ENCODE results near the gene SETX.
"Not testable (repeated sequence)": the region's sequence is repeated elsewhere in the genome, so short reads cannot be mapped to it uniquely, and the experiment has no call there.

The SETX gene, protein sequence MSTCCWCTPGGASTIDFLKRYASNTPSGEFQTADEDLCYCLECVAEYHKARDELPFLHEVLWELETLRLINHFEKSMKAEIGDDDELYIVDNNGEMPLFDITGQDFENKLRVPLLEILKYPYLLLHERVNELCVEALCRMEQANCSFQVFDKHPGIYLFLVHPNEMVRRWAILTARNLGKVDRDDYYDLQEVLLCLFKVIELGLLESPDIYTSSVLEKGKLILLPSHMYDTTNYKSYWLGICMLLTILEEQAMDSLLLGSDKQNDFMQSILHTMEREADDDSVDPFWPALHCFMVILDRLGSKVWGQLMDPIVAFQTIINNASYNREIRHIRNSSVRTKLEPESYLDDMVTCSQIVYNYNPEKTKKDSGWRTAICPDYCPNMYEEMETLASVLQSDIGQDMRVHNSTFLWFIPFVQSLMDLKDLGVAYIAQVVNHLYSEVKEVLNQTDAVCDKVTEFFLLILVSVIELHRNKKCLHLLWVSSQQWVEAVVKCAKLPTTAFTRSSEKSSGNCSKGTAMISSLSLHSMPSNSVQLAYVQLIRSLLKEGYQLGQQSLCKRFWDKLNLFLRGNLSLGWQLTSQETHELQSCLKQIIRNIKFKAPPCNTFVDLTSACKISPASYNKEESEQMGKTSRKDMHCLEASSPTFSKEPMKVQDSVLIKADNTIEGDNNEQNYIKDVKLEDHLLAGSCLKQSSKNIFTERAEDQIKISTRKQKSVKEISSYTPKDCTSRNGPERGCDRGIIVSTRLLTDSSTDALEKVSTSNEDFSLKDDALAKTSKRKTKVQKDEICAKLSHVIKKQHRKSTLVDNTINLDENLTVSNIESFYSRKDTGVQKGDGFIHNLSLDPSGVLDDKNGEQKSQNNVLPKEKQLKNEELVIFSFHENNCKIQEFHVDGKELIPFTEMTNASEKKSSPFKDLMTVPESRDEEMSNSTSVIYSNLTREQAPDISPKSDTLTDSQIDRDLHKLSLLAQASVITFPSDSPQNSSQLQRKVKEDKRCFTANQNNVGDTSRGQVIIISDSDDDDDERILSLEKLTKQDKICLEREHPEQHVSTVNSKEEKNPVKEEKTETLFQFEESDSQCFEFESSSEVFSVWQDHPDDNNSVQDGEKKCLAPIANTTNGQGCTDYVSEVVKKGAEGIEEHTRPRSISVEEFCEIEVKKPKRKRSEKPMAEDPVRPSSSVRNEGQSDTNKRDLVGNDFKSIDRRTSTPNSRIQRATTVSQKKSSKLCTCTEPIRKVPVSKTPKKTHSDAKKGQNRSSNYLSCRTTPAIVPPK (N-terminal part only)

DNA sequence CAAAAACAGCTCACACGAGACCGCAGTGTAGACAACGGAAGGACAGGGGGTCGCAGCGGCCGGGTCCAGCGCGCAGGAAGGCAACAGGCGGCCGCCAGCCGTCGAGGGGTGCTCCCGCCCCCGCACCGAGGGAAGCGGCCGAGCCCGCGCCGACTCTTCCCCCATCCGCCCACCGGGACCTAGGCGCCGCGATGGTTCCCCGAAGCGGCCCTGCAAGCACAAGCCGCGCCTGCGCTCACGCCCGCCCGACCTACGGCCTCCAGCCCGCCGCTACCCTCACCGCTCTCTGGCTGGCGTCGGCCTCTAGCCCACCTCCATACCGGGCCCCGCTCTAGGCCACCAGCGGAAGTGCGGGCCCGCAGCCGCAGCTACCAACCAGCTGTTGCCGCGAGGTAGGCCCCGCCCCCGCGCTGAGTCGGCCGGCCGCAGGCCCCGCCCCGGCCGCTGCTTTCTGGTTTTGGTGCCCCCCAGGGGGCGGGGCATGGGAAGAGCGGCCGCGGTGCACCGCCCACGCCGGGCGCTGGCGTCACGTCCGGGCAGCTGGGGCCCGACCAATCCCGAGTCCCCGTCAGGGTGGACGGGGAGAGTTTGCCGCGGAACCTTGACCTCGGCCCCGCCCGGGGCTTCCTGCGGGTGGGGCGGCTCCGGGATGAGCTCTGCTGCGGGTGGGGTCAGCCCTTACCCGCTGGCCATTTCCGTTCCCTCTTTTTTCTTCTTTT lies at the start of gene SETX:
TSS of gene SETX (minus strand) at position 350 of the 719 bp plus-strand sequence. CDS start 5,558 bp downstream, outside the sequence.
- peak; percentile 98 for DNase-seq

DNA sequence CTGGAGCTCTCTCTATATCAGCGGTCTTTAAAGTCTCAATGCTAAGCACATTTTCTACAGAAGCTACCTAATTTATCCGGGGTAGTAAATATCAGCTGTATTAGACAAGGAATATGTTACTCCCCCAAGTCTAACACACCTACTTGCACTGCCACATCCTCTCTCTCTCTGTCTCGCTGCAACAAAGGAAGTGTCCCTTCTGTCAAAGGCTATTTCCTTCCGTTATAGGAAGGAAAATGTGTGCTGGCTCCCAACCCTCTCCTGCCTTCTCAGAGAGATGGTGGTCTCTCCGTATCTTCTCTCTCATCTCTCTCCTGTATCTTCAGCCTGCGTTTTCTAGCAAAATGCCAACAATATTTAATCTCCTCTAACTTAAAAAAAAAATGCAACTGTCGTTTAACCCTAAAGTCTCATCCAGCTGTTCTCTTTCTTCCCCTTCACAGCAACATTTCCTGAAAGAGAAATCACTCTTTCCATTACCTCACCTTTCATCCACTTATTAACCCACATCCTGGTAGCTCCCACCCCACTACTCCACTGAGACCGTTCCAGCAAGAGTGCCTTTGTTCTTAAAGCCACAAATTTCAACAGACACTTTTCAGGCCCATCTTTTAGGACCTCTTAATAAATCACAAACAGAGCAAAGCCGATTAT lies 49.6 kb upstream of the SETX start:
- peak; percentile 13 for DNase-seq

DNA sequence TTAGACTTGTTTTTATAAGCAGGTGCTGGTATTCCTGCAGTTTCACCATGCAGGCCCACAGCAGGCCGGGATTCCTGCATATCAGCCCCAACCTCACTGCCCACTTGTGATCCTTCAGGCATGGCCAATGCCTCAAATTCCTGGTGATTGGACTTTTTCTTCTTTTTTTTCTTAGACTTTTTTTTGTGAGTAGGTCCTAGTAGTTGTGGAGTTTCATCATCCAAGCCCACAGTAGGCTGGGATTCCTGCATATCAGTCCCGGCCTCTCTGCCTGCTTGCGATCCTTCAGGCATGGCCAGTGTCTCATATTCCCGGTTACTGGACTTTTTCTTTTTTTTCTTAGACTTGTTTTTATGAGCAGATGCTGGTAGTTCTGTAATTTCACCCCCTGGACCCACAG lies 47.0 kb upstream of the SETX start:
- no peak for DNase-seq

DNA sequence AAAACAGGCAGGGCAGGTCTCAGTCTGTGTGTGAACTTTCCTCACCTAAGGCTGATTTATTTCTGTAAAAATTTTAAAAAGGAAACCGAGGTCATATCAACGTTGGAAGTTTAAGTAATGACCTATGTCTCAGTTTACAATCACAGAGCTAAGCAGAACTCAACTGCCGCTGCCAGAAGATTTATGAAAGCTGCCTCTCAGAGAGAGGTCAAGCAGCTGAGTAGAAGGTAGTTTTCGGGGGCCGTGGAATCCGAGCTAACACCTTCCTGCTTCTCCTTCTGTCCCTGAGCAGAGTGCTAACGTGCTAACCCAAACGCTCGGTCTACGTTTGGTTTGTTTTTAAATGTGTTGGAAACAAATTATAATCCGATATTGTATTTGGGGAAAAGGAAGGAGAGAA lies 40.8 kb upstream of the SETX start:
- no peak for DNase-seq

DNA sequence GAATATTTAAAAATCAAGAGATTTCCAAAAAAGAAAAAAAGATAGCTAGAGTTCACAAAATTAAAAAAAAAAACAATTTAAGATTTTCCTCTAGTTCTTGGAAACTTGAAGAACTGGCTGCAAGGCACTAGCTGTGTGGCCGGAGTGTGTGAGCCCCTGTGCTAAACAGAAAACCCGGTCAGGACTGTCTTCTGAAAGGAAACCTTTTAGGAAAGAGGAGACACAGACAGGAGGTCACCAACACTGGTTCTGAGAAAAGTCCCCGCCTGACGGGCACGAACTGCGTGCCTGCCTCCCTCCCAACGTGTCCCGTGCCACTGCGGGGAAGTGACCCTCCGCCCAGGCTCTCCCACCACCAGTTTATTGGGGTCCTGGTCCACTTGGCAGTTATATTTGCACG lies 36.7 kb upstream of the SETX start:
- DNase-seq = no peak

DNA sequence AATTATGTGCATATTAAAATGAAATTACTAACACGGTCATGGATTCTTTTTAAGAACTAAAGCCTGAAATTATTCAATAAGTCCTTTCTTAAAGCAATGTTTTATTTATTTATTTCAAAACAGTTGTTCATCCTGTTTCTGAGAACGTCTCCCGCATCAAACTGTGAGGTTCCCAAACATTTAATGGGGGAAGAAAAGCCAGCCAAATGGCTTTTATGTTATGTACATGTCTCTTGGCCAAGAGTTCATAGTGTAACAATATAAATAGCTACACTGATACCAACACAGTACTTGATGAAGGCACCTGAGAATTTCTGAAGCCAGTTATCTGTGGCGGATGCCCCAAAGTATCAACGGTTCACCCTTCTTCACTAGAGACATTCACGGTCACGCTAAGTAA lies 36.2 kb upstream of the SETX start:
- no peak for DNase-seq

DNA sequence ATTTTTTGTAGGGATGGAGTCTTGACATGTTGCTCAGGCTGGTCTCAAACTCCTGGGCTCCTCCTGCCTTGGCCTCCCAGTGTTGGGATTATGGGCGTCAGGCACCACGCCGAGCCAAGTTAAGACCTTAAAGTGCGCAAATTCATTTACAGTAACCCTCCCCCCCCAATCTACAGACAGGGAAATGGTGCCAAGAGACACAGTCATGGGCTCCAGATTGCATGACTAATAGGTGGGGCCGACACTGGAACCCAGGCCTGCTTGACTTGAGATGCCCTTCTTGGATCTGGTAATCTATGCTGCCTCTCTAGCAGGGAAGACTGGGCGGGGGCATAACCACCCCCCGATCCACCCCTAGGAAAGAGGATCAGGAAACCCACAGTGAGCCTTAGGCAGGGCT lies 32.3 kb upstream of the SETX start:
- no peak for DNase-seq

DNA sequence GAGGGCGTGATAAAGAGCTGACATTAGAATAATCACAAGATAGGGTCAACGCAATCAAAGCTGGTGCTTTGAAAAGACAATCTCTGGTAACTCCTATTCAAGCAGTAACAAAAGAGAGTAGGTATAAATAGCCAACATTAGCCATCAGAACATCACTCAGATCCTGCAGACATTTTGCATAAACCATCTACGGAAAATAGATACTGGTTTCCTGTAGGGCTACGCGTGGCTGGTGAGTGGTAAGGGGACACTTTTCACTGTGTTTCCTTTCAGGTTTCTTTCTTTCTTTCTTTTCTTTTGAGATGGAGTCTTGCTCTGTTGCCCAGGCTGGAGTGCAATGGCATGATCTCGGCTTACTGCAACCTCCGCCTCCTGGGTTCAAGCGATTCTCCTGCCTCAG lies 29.6 kb upstream of the SETX start:
- DNase-seq = no peak

DNA sequence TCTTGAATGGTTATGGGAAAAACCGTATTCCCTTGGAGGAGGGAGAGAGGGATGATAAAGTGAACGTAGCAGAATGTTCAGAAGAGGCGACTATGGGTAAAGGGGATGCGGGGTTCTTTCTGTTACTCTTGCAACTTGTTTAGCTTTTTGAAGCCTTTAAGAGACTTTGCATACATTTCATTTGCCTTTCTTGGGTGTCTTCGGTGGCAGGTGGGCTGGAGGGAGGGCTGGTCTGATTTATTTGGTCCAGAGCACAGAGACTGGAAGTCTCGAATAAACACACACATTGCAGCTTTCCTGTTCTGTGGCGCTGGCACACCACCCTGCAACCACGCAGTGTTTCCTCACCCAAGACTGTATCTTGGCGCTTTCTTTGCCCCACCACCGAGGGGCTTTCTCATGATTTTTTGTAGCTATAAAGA lies 28.7 kb upstream of the SETX start:
- no peak for DNase-seq

DNA sequence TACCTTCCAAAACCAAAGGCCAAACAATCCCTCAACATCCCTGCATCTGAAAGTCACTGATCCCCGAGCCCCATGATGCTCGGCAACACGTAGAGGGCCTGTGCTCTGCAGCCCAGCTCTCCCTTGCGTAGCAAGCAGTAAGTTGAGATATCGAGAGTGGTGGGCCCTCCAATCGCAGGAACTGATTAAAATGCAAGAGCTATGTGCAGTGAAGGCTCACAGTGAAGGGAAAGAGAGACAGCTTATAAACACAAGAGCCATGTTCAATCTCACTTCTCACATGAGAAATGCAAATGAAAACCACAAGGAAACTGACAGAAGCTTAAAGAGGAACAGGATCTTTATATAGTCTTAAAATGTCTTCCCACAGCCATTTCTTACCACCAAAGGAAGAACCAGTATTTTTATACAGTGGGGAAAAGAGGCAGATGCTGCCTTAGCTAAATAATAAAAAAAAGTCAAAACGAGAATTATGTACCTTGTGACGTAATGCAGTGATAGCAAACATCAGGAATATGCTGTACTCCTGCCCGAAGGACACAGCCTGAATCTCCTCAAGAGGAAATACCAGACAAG lies 27.3 kb upstream of the SETX start:
- peak; percentile 20 for DNase-seq

DNA sequence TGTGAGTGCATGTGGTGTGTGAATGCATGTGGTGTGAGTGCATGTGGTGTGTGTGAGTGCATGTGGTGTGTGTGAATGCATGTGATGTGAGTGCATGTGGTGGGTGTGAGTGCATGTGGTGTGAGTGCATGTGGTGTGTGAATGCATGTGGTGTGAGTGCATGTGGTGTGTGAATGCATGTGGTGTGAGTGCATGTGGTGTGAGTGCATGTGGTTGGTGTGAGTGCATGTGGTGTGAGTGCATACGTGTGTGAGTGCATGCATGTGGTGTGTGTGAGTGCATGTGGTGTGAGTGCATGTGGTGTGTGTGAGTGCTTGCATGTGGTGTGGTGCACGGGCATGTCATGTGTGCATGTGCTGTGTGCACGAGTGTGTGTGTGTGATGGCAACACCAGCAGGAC lies 23.6 kb upstream of the SETX start:
- not testable (repeated sequence) for DNase-seq

DNA sequence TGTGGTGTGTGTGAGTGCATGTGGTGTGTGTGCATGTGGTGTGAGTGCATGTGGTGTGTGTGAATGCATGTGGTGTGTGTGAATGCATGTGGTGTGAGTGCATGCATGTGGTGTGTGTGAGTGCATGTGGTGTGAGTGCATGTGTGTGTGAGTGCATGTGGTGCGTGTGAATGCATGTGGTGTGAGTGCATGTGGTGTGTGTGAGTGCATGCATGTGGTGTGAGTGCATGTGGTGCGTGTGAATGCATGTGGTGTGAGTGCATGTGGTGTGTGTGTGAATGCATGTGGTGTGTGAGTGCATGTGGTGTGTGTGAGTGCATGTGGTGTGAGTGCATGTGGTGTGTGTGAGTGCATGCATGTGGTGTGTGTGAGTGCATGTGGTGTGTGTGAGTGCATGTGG lies 23.0 kb upstream of the SETX start:
- DNase-seq = not testable (repeated sequence)

DNA sequence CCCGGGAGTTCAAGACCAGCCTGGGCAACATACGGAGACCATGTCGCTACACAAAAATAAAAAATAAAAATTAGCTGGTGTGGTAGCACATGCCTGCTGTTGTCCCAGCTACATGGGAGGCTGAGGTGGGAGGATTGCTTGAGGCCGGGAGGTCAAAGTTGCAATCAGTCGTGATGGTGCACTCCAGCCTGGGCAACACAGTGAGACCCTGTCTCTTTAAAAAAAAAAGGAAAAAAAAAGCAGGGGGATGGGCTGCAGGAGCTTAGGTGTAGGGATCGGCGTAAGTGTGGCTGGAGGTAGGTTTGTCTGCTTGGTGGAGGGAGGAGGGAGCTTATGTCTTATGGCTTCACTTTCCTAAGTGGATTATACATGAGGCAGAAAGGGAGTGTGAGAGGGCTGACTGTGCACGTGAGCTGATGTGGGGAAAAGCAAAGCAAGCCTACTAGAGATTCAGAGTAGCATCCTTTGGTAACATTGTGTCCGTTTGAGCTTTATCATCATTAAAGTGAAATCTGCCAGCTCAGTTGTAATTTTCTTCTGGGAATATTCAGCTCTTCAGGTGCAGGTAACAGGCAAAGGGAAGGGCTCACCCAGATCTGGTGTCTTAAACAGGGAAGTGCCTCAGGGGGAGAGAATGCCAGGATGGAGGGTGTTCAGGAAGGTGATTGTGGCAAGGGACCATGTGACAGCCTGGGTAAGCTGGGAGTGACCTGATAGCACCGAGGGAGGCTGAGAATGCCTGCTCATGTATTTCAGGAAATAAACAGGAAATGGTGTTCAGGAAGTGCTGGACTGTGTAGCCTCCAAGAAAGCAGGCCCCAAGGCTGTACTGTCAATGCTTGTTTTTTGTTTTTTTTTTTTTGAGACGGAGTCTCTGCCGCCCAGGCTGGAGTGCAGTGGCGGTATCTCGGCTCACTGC lies 17.6 kb upstream of the SETX start:
- peak; percentile 23 for DNase-seq

DNA sequence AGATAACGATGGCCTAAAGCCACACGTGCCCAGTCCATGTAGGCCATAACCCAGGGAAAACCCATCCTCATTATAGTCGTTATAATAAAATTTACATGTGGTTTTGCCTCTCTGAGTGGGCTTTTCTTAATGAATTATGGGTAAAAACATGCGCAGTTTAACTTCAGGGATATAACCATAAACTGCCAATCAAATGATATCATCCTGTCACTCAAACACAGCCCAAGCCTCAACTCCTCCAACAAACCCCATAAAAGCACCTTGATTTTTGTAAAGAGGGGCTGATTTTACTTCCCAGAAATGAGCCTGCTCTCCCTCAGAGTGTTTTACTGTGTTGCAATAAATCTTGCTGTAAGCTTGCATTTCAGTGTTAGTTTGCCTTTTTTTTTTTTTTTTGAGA lies 15.8 kb upstream of the SETX start:
- DNase-seq = no peak

DNA sequence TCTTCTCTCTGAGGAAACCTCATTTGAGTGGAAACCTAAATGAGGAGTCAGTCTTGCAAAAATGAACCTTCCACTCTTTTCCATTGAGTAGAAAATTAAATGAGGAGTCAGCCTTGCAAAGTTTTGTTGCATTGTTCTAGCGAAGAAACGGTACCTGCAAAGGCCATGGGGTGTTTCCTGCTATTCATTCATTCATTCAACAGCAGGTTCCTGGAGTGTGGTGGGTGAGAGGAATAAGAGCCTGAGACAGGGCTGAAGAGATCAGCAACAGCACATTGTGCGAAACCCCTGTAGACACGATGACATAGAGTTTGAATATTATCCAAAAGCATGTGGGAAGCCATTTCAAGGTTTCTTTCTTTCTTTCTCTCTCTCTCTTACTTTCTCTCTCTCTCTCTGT lies 14.6 kb upstream of the SETX start:
- DNase-seq = no peak

DNA sequence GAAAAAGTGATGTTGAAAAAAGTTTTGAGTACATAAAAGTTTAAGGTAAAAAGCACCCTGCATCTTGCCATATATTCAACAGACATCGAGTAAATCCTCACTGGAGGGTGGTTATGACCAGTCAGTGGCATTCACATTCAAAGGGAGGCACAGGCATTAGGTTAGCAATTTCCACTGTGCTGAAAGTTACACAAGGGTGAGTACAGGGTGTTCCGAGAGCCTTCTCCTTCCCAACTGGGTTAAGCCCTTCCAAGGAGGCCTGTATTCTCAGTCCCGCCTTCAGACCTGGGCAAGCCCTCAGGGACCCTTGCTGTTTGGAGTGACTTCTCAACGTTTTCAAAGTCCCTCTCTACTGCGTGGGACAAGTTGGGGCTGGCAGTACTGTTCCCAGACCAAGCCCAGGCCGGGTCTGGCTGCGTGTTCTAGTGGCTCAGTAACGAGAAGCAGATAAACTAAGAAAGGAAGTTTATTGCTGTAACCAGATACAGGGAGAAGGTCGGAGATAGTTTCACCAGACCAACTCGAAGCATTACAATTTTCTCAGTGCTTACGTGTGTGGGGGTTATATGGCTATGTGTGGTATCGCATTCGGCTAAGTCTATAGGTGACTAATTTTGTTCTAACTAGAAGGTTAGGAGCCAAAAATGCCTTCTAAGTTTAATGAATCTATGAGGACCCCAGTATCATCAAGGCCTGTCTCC lies 13.0 kb upstream of the SETX start:
- no peak for DNase-seq

DNA sequence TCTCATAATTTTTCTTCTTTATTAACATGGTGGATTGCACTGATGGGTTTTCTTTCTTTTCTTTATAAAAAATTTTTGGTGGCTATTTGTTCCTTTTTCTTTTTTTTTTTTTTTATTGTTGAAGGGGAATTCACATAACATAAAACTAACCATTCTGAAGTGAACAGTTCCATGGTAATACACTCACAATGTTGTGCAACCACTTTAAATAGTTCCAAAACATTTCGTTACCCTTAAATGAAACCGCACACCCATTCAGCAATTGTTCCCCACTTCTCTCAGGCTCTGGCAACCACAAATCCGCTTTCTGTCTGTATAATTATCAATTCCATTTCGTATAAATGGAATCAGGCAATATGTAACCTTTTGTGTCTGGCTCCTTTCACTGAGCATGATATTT lies 11.7 kb upstream of the SETX start:
- no peak for DNase-seq

DNA sequence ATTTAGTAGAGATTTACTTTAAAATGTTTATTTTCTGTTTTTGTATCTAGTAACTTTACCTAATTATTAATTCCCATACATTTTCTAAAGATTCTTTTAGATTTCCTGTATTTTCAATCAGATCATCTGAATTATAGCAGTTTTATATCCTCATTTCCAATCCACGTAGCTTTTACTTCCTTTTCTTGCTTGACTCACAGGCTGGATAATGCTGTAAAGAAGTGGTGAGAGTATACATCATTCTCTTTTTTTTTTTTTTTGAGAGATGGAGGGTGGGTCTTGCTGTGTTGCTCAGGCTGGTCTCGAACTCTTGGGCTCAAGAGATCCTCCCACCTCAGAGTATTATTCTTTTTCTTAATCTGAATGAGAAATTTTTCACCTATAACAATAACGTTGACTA lies 11.2 kb upstream of the SETX start:
- no peak for DNase-seq

DNA sequence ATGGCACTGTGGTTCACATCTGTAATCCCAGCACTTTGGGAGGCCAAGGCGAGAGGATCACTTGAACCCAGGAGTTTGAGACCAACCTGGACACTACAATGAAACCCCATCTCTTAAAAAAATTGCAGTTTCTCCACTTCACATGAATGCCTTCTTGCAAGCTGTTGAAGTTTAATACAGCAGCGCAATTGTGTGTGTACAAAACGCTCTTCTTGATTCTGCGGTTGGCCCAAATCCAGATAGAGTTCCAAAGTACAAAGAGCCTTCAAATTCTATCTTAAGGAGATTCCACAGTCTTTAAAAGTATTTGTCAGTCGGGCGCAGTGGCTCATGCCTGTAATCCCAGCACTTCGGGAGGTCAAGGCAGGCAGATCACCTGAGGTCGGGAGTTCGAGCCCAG lies 9.3 kb upstream of the SETX start:
- DNase-seq = no peak

DNA sequence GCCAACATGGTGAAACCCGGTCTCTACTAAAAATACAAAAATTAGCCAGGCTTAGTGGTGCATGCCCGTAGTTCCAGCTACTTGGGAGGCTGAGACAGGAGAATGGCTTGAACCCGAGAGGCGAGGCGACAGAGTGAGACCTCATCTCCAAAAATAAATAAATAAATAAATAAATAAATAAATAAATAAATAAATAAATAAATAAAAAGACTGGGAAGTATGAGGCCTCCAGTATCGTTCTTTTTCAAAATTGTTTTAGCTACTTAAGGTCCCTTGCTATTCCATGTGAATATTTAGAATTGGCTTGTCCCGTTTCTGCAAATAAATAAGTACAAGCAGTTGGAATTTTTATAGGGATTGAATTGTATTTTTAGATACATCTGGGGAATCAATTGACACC lies 3.0 kb upstream of the SETX start:
- no peak for DNase-seq

All from KG1 (cell line).